HG03135 (cell line): Measurements from ENCODE around the gene SYMPK.
"Not testable (repeated sequence)": the region's sequence is repeated elsewhere in the genome, so short reads cannot be mapped to it uniquely, and the experiment has no call there.

Source experiments
- ATAC-seq: cut with Tn5 transposase; IDR thresholded peaks from one replicate; pipeline ENCODE4 v1.9.1; 2021; ENCODE audit warnings: mild to moderate bottlenecking, moderate library complexity; ENCODE audit not compliant: unreplicated experiment

SYMPK gene

GRCh38 chr19:45870798-45871197 is 7.9 kb upstream of the SYMPK start:
- no peak for ATAC-seq

- ATAC-seq = not testable (repeated sequence)
Observed at GRCh38 chr19:45867241-45867640, 4.3 kb upstream of the SYMPK start.

GRCh38 chr19:45866400-45867176 is 3.6 kb upstream of the SYMPK start:
- ATAC-seq = no peak

- no peak for ATAC-seq
Observed at GRCh38 chr19:45865269-45865948, 2.5 kb upstream of the SYMPK start.

- ATAC-seq = no peak
Observed at GRCh38 chr19:45864629-45865082, 1.7 kb upstream of the SYMPK start.

GRCh38 chr19:45863840-45864628 is 1.1 kb upstream of the SYMPK start, which contains the start of gene FOXA3:
Gene FOXA3 (plus strand): TSS chr19:45864326. CDS start chr19:45864457, 131 bp downstream.
- ATAC-seq = no peak

GRCh38 chr19:45863335-45863839 is 440 bp upstream of the SYMPK start:
- ATAC-seq = no peak

- no peak for ATAC-seq
Observed at GRCh38 chr19:45862271-45862563, 730 bp downstream of the SYMPK start.

- ATAC-seq = no peak
Observed at GRCh38 chr19:45860359-45861259, 2.3 kb downstream of the SYMPK start.

- ATAC-seq = no peak
Observed at GRCh38 chr19:45854167-45854778, 8.7 kb downstream of the SYMPK start.

GRCh38 chr19:45852983-45853382 is 10.0 kb downstream of the SYMPK start:
- ATAC-seq = no peak

- no peak for ATAC-seq
Observed at GRCh38 chr19:45852145-45852750, 10.7 kb downstream of the SYMPK start.

- no peak for ATAC-seq
Observed at GRCh38 chr19:45848922-45849321, 14.0 kb downstream of the SYMPK start.

- no peak for ATAC-seq
Observed at GRCh38 chr19:45847663-45848062, 15.3 kb downstream of the SYMPK start.

- ATAC-seq = no peak
Observed at GRCh38 chr19:45842198-45842597, 20.7 kb downstream of the SYMPK start.

- no peak for ATAC-seq
Observed at GRCh38 chr19:45834970-45835369, 28.0 kb downstream of the SYMPK start.

GRCh38 chr19:45828945-45829344 is 34.0 kb downstream of the SYMPK start:
- no peak for ATAC-seq

- no peak for ATAC-seq
Observed at GRCh38 chr19:45828523-45828922, 34.4 kb downstream of the SYMPK start.

GRCh38 chr19:45827459-45828093 is 35.4 kb downstream of the SYMPK start:
- no peak for ATAC-seq
